Activated CD8-positive, alpha-beta T cell treated with anti-CD3 and anti-CD28 coated beads for 36 hours (primary cell): ENCODE results near the gene CPLX1. TPM values are rescaled to one million over a fixed set of nuclear protein-coding genes. Genes with fewer than 3 reads are reported as not detected.
"Not testable (repeated sequence)": the region's sequence is repeated elsewhere in the genome, so short reads cannot be mapped to it uniquely, and the experiment has no call there.

Experiments
- ATAC-seq: fragments of 200-7000 bp; cut with Tn5 transposase; one replicate; pipeline ENCODE4 v1.10.0; 2021; ENCODE audit warnings: mild to moderate bottlenecking, moderate library complexity
- CTCF ChIA-PET: fragments of 350-600 bp; sonication (Branson Sonifier 250); formaldehyde crosslinking; loops from one replicate; lab custom pipeline; 2021; ENCODE audit warnings: antibody characterized with exemption; lab: Charles Lee
- POLR2A ChIA-PET: fragments of 350-600 bp; sonication (Branson Sonifier 250); formaldehyde crosslinking; loops from one replicate; lab custom pipeline; 2021; ENCODE audit warnings: antibody characterized with exemption; lab: Charles Lee
- DNase-seq: peaks from one replicate; pipeline ENCODE4 v3.0.0-alpha.2; 2020
- H3K27ac Mint-ChIP-seq: one replicate; pipeline ENCODE4 v1.8.0; 2021; ENCODE audit warnings: mild to moderate bottlenecking, mixed read lengths
- H3K27me3 Mint-ChIP-seq: one replicate; pipeline ENCODE4 v1.8.0; 2021; ENCODE audit warnings: mixed read lengths
- H3K36me3 Mint-ChIP-seq: one replicate; pipeline ENCODE4 v1.8.0; 2021; ENCODE audit warnings: low read depth, mixed read lengths
- H3K4me1 Mint-ChIP-seq: one replicate; pipeline ENCODE4 v1.8.0; 2021; ENCODE audit warnings: low read depth, mixed read lengths
- H3K4me3 Mint-ChIP-seq: one replicate; pipeline ENCODE4 v1.8.0; 2021; ENCODE audit warnings: mild to moderate bottlenecking, moderate library complexity, mixed read lengths
- H3K9me3 Mint-ChIP-seq: one replicate; pipeline ENCODE4 v1.8.0; 2021; ENCODE audit warnings: mixed read lengths
- intact Hi-C: fragments of 100-400 bp; cut with micrococcal nuclease; formaldehyde crosslinking; loops from one replicate; pipeline ENCODE4 v1.10.0; 2022
- total RNA-seq, 2 experiments: library from RNA; stranded (reverse); gene quantifications; one replicate each; pipeline ENCODE4 v1.2.3, GENCODE V29; 2021
- TF ChIP-seq, protein P1 (sequence below): fragments of 200-600 bp; IDR thresholded peaks from one replicate; pipeline ENCODE4 v1.8.0; 2022; ENCODE audit warnings: antibody characterized with exemption, mild to moderate bottlenecking

The CPLX1 gene
- total RNA-seq, 2 experiments from 2014 or later = not detected

DNA sequence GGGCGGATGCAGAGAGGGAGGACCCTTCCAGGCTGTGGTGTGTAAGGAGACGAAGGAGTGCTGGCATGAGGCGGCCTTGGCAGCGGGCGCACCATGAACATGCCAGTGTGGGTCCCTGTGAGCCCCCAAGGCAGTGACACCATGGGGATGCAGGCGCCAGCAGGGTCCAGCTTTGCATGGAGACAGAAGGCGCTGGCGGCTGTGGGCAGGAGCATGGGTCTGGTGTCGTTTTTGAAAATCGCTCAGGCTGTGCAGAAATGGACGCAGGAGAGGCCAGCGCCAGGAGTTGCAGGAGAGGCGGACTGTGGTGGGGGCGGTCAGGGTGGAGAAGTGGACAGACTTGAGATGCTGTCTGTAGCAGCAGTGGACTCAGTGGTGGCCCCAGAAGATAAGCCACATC is 64.2 kb downstream of the CPLX1 start:
- DNase-seq (no peak), ATAC-seq (no peak)
- Mint-ChIP-seq H3K27me3 (no peaks in the 10 kb centered on the region), H3K27ac (no peak overlapping the region), H3K4me1 (peaks cover 17% of the 10 kb centered on the region), H3K4me3 (no peak overlapping the region), H3K9me3 (no peaks in the 10 kb centered on the region), H3K36me3 (peaks cover 44% of the 10 kb centered on the region)
- CTCF ChIA-PET = no interaction called here
- TF ChIP-seq, protein P1, sequence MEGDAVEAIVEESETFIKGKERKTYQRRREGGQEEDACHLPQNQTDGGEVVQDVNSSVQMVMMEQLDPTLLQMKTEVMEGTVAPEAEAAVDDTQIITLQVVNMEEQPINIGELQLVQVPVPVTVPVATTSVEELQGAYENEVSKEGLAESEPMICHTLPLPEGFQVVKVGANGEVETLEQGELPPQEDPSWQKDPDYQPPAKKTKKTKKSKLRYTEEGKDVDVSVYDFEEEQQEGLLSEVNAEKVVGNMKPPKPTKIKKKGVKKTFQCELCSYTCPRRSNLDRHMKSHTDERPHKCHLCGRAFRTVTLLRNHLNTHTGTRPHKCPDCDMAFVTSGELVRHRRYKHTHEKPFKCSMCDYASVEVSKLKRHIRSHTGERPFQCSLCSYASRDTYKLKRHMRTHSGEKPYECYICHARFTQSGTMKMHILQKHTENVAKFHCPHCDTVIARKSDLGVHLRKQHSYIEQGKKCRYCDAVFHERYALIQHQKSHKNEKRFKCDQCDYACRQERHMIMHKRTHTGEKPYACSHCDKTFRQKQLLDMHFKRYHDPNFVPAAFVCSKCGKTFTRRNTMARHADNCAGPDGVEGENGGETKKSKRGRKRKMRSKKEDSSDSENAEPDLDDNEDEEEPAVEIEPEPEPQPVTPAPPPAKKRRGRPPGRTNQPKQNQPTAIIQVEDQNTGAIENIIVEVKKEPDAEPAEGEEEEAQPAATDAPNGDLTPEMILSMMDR = no peak
- POLR2A ChIA-PET = interaction anchor here (1.1 kb wide), 1 partner anchor 32 kb away, joined by 3 read pairs; no protein-coding TSS in a partner anchor
- intact Hi-C loops = no loop called here

DNA sequence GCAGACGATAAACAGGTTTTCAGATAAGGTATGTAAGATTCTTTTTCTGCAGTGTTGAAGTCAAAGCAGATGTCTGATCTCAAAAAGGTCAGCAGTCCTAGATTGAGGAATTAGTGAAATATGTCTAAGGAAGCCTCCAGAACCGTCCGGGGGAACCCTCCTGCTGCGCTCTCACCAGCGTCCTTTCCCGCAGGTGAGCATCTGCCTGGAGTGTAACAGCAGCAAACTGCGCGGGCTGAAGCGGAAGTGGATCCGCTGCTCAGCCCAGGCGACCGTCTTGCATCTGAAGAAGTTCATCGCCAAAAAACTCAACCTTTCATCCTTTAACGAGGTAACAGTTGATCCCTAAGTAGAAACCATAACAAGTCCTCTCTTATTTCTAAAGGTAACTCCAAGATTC is 64.8 kb downstream of the CPLX1 start:
- Mint-ChIP-seq H3K9me3 (no peaks in the 10 kb centered on the region), H3K4me1 (peaks cover 15% of the 10 kb centered on the region), H3K27ac (no peak overlapping the region), H3K27me3 (no peaks in the 10 kb centered on the region), H3K36me3 (peaks cover 40% of the 10 kb centered on the region), H3K4me3 (no peak overlapping the region)
- DNase-seq (no peak), ATAC-seq (no peak)
- TF ChIP-seq, protein P1 = no peak
- CTCF ChIA-PET = no interaction called here
- POLR2A ChIA-PET = interaction anchor here (0.8 kb wide), 1 partner anchor 158 kb away, joined by 3 read pairs; no protein-coding TSS in a partner anchor
- intact Hi-C loops = no loop called here

DNA sequence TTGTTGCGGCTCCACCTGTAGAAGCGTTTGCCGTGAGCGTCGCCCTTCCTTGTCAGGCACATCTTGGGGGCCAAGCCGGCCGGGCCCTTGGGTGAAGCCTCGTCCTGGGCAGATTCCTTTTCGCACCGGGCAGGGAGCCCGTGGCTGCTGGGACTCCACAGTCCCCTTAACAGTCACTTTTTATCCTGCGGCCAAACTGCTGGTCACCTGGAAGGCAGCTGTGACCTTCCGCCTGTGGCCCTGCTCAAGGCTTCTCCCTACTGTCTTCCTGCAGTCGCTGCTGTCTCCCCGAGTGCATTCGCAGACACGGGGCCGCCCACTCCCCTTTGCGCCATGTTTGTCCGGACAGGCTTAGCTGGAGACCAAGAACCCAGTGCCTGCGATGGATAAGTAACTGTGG is 65.3 kb downstream of the CPLX1 start:
- ATAC-seq = no peak
- Mint-ChIP-seq H3K36me3 (peaks cover 35% of the 10 kb centered on the region), H3K4me3 (no peak overlapping the region), H3K9me3 (no peaks in the 10 kb centered on the region), H3K4me1 (peaks cover 13% of the 10 kb centered on the region), H3K27me3 (no peaks in the 10 kb centered on the region), H3K27ac (no peak overlapping the region)
- TF ChIP-seq, protein P1 = no peak
- ChIA-PET CTCF (no interaction called here), POLR2A (interaction anchor here (0.8 kb wide), 1 partner anchor 158 kb away, joined by 3 read pairs; no protein-coding TSS in a partner anchor)
- no peak for DNase-seq
- intact Hi-C loops = no loop called here

DNA sequence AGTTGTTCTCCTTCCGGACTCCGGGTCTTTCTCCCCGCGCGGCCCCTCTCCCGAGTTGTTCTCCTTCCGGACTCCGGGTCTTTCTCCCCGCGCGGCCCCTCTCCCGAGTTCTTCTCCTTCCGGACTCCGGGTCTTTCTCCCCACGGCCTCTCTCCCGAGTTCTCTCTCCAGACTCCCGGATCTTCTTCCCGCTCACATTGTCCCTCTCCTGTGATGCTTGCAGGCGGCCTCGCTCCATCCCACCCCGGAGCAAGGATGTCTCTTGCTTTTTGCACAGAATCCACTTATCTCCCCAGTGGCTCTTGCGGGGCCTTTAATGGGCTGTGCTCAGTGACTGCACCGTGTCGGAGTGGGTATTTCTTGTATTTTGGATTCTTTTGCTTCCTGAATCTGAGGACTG is 66.1 kb downstream of the CPLX1 start:
- H3K27ac Mint-ChIP-seq, H3K27me3 Mint-ChIP-seq, intact Hi-C loops, DNase-seq, POLR2A ChIA-PET, H3K9me3 Mint-ChIP-seq, H3K4me3 Mint-ChIP-seq, ATAC-seq, CTCF ChIA-PET: not testable (repeated sequence)
- Mint-ChIP-seq H3K4me1 (peaks cover 11% of the 10 kb centered on the region), H3K36me3 (peaks cover 33% of the 10 kb centered on the region)

DNA sequence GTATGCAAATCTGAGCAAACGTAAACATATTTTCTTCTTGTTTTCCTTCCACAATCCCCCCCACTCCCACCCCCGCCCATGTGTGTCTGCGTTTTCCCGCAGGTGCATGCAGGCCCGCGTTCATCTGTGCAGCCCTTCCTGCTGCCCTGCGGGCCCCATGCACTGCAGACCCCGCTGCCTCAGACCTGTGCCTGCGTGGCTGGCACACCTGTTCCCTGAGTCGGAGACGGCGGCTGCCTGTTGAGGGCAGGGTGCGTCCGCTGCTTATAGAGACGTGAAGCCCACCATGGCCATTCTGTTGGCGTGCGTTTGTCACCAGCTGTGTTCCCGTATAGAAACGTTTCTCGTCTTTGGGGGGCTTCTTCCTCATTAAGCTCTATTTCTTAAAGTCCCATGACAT is 68.8 kb downstream of the CPLX1 start:
- Mint-ChIP-seq H3K4me1 (peaks cover 5% of the 10 kb centered on the region), H3K4me3 (no peak overlapping the region), H3K36me3 (peaks cover 13% of the 10 kb centered on the region), H3K27ac (no peak overlapping the region), H3K9me3 (no peaks in the 10 kb centered on the region), H3K27me3 (no peaks in the 10 kb centered on the region)
- intact Hi-C loops = no loop called here
- ChIA-PET CTCF (interaction anchor here (0.8 to 1.4 kb wide), 3 partner anchors 15 to 230 kb away, joined by 3 to 9 read pairs (median 3); no protein-coding TSS in a partner anchor), POLR2A (interaction anchor here (1.0 kb wide), 1 partner anchor 25 kb away, joined by 3 read pairs; no protein-coding TSS in a partner anchor)
- TF ChIP-seq, protein P1 = no peak
- ATAC-seq (no peak), DNase-seq (no peak)
